ENCODE data around the gene GARRE1.

The GARRE1 gene

DNA sequence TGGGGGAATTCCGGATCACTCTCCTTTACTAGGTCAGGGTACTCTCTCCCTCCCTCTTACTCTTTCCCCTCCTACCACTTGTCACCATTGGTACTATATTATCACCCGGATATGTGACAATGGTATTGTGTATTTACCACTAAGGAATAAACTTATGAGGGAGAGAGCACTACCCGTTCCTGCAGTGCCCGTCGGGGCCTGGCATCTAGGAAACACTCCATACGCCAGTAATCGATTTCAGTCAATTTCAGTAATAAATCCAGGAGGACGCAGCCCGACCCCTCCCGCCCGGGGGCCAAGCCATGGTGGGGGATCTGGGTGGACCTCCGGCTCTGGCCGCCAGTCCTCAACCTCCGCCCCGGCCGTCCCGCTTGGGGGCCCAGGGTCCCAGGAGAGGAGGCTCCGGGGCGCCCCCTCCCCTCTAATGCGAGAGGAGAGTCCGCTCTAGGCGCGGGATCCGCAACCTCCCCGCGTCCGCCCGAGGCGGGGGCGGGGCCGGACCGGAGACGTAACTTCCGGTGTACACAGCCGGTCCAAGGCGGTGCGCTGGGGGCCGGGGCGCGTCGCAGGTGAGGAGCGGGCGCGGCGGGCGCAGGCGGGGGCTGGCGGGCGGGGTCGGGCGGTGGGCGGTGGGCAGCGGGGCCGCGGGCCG is at the start of gene GARRE1:
TSS of gene GARRE1 (plus strand) at position 509 of the 652 bp plus-strand sequence. CDS start 45,920 bp downstream, outside the sequence.
- TF ChIP-seq CREB1 (IDR thresholded peaks at IDR 0.05; ENCODE audit: low read depth) (peak; percentile 58; the same call in 1 of the 2 replicates), TAF1 (IDR thresholded peaks at IDR 0.05; ENCODE audit: low read depth) (peak; percentile 84), MAX (IDR thresholded peaks at IDR 0.05) (peak; percentile 49), ZBTB7A (IDR thresholded peaks at IDR 0.05; ENCODE audit: low read depth) (peak; percentile 88), RAD21 (IDR thresholded peaks at IDR 0.05; ENCODE audit: low read depth) (no peak), CEBPB (IDR thresholded peaks at IDR 0.05) (no peak), NFIC (IDR thresholded peaks at IDR 0.05) (0 out of 2 replicates have a peak, but pooled peaks have one; percentile 6), TCF12 (IDR thresholded peaks at IDR 0.05; ENCODE audit: low read depth) (peak; percentile 50; the same call in 1 of the 2 replicates), EP300 (IDR thresholded peaks at IDR 0.05; ENCODE audit: borderline replicate concordance) (no peak)

GRCh38 chr19:34208291-34208884 is 46.0 kb upstream of the GARRE1 start:
- TF ChIP-seq NFIC (IDR thresholded peaks at IDR 0.05) (no peak), TEAD4 (IDR thresholded peaks at IDR 0.05) (no peak), TCF12 (IDR thresholded peaks at IDR 0.05; ENCODE audit: low read depth) (no peak), YY1 (IDR thresholded peaks at IDR 0.05; ENCODE audit: low read depth) (no peak), ZBTB7A (IDR thresholded peaks at IDR 0.05; ENCODE audit: low read depth) (no peak), EGR1 (IDR thresholded peaks at IDR 0.05) (no peak), MAX (IDR thresholded peaks at IDR 0.05) (no peak), CREB1 (IDR thresholded peaks at IDR 0.05; ENCODE audit: low read depth) (no peak), CEBPB (IDR thresholded peaks at IDR 0.05) (no peak)
- TF ChIP-seq, protein P1, sequence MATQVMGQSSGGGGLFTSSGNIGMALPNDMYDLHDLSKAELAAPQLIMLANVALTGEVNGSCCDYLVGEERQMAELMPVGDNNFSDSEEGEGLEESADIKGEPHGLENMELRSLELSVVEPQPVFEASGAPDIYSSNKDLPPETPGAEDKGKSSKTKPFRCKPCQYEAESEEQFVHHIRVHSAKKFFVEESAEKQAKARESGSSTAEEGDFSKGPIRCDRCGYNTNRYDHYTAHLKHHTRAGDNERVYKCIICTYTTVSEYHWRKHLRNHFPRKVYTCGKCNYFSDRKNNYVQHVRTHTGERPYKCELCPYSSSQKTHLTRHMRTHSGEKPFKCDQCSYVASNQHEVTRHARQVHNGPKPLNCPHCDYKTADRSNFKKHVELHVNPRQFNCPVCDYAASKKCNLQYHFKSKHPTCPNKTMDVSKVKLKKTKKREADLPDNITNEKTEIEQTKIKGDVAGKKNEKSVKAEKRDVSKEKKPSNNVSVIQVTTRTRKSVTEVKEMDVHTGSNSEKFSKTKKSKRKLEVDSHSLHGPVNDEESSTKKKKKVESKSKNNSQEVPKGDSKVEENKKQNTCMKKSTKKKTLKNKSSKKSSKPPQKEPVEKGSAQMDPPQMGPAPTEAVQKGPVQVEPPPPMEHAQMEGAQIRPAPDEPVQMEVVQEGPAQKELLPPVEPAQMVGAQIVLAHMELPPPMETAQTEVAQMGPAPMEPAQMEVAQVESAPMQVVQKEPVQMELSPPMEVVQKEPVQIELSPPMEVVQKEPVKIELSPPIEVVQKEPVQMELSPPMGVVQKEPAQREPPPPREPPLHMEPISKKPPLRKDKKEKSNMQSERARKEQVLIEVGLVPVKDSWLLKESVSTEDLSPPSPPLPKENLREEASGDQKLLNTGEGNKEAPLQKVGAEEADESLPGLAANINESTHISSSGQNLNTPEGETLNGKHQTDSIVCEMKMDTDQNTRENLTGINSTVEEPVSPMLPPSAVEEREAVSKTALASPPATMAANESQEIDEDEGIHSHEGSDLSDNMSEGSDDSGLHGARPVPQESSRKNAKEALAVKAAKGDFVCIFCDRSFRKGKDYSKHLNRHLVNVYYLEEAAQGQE (IDR thresholded peaks at IDR 0.05; ENCODE audit: low read depth): no peak

DNA sequence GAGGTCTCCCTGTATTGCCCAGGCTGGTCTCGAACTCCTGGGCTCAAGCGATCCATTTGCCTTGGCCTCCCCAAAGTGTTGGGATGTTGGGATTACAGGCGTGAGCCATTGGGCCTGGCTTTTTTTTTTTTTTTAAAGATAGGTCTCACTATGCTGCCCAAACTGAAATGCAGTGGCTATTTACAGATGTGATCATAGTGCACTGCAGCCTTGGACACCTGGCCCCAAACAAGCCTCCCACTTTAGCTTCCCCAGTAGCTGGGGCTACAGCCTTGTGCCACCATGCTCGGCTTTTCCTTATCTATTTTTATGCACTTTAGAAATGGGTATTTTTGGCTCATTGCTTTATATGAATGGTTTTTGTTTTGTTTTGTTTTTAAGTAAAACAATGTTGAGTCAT is 44.6 kb upstream of the GARRE1 start:
- TF ChIP-seq CREB1 (IDR thresholded peaks at IDR 0.05; ENCODE audit: low read depth) (no peak), TCF12 (IDR thresholded peaks at IDR 0.05; ENCODE audit: low read depth) (no peak), EGR1 (IDR thresholded peaks at IDR 0.05) (no peak), USF1 (IDR thresholded peaks at IDR 0.05) (no peak), EP300 (IDR thresholded peaks at IDR 0.05; ENCODE audit: borderline replicate concordance) (no peak), TEAD4 (IDR thresholded peaks at IDR 0.05) (no peak), FOXM1 (IDR thresholded peaks at IDR 0.05; ENCODE audit: borderline replicate concordance, low read depth) (no peak), MAX (IDR thresholded peaks at IDR 0.05) (no peak), ZBTB7A (IDR thresholded peaks at IDR 0.05; ENCODE audit: low read depth) (no peak), CEBPB (IDR thresholded peaks at IDR 0.05) (no peak), NFIC (IDR thresholded peaks at IDR 0.05) (no peak), RAD21 (IDR thresholded peaks at IDR 0.05; ENCODE audit: low read depth) (no peak), TAF1 (IDR thresholded peaks at IDR 0.05; ENCODE audit: low read depth) (no peak), YY1 (IDR thresholded peaks at IDR 0.05; ENCODE audit: low read depth) (no peak)
- TF ChIP-seq, protein P1 (IDR thresholded peaks at IDR 0.05; ENCODE audit: low read depth): no peak

GRCh38 chr19:34213283-34213682 is 41.1 kb upstream of the GARRE1 start:
- TF ChIP-seq YY1 (IDR thresholded peaks at IDR 0.05; ENCODE audit: low read depth) (no peak), RAD21 (IDR thresholded peaks at IDR 0.05; ENCODE audit: low read depth) (no peak), NFIC (IDR thresholded peaks at IDR 0.05) (no peak), TEAD4 (IDR thresholded peaks at IDR 0.05) (no peak), MAX (IDR thresholded peaks at IDR 0.05) (no peak), TCF12 (IDR thresholded peaks at IDR 0.05; ENCODE audit: low read depth) (no peak), EP300 (IDR thresholded peaks at IDR 0.05; ENCODE audit: borderline replicate concordance) (no peak)

DNA sequence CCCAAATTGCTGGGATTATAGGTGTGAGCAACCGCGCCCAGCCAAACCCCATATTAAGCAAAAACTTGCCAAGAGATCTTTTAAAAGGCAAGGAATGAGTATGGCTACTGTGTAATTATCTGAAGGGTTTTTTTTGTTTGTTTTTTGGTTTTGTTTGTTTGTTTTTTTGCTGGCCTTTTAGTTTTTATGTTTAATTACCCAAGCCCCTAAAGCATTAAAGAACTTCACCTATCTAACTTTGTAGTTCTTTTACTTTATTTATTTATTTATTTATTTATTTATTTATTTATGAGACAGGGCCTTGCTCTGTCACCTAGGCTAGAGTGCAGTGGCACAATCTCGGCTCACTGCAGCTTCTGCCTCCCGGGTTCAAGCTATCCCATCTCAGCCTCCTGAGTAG is 40.3 kb upstream of the GARRE1 start:
- TF ChIP-seq FOXM1 (IDR thresholded peaks at IDR 0.05; ENCODE audit: borderline replicate concordance, low read depth) (no peak), EP300 (IDR thresholded peaks at IDR 0.05; ENCODE audit: borderline replicate concordance) (no peak), TEAD4 (IDR thresholded peaks at IDR 0.05) (no peak), USF1 (IDR thresholded peaks at IDR 0.05) (no peak), CREB1 (IDR thresholded peaks at IDR 0.05; ENCODE audit: low read depth) (no peak), RAD21 (IDR thresholded peaks at IDR 0.05; ENCODE audit: low read depth) (no peak), CEBPB (IDR thresholded peaks at IDR 0.05) (no peak)
- TF ChIP-seq, protein P1 (IDR thresholded peaks at IDR 0.05; ENCODE audit: low read depth): no peak

Measured in Ishikawa (cell line).